GM18526 (cell line): Measurements from ENCODE around the gene EFHC1.

Experiments used
- POLR2A ChIP-seq: IDR thresholded peaks from 3 replicates; pipeline ENCODE4 v1.6.1; 2011; ENCODE audit not compliant: insufficient read length; ENCODE audit errors: extremely low read depth

The EFHC1 gene

GRCh38 chr6:52491203-52492069, 71.3 kb downstream of the EFHC1 start:
- no peak for TF ChIP-seq POLR2A

- TF ChIP-seq POLR2A: no peak
Measured at GRCh38 chr6:52493669-52494068, 73.5 kb downstream of the EFHC1 start.

- TF ChIP-seq POLR2A: no peak
Measured at GRCh38 chr6:52494298-52495072, 74.3 kb downstream of the EFHC1 start.

GRCh38 chr6:52495922-52496321, 75.8 kb downstream of the EFHC1 start:
- TF ChIP-seq POLR2A: no peak

- no peak for TF ChIP-seq POLR2A
Measured at GRCh38 chr6:52496631-52497030, 76.5 kb downstream of the EFHC1 start.

- peak; percentile 26 for TF ChIP-seq POLR2A
Measured at GRCh38 chr6:52497652-52498408, 77.7 kb downstream of the EFHC1 start.

GRCh38 chr6:52498538-52499017, 78.4 kb downstream of the EFHC1 start:
- TF ChIP-seq POLR2A: no peak

GRCh38 chr6:52499026-52499425, 78.9 kb downstream of the EFHC1 start:
- no peak for TF ChIP-seq POLR2A

- TF ChIP-seq POLR2A: no peak
Measured at GRCh38 chr6:52499681-52500236, 79.6 kb downstream of the EFHC1 start.

GRCh38 chr6:52500238-52501129, 80.3 kb downstream of the EFHC1 start:
- TF ChIP-seq POLR2A: no peak

- TF ChIP-seq POLR2A: no peak
Measured at GRCh38 chr6:52502306-52503029, 82.3 kb downstream of the EFHC1 start.

GRCh38 chr6:52503323-52503747, 83.2 kb downstream of the EFHC1 start:
- no peak for TF ChIP-seq POLR2A
